ENCODE results near the gene TBX2. TPM values are rescaled to one million over a fixed set of nuclear protein-coding genes. Genes with fewer than 3 reads are reported as not detected.

TBX2 gene
- total and polyA plus RNA-seq, 2 of the 4 experiments (the other 2 are of a cell fraction): 20.1 to 64.1 TPM

DNA sequence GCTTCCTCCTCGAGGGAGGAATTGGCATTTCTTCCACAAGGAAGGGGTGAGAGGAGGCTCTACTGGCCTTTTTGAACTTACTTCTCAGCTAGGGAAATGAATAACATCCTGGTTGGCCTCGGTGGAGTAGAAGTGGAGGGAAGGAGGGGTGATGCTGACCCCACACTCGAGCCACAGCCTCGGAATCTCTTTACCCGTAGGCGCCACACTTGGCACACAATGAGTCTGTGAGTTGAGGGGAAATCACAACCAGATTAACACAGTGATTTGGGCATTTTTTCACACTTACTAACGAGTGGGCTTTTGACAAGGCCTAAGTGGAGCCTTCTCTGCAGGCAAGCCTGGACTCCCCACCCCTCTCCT lies 47.3 kb upstream of the TBX2 start:
- H3K79me1 ChIP-seq (ENCODE audit: low read depth in 1 of 2, low read length in 2 of 2): no peaks in the 10 kb centered on the region
- H2BK15ac ChIP-seq (ENCODE audit: low read depth, low read length): no peak overlapping the region; the same call in 2 of the 3 replicates
- no peak for TF ChIP-seq CHD1 (IDR thresholded peaks at IDR 0.05; ENCODE audit: low read depth, low read length)
- TF ChIP-seq FOS (IDR thresholded peaks at IDR 0.05; ENCODE audit: low read depth, low read length): no peak
- TF ChIP-seq CEBPB (IDR thresholded peaks at IDR 0.05; ENCODE audit: low read depth, low read length): no peak
- TF ChIP-seq, protein P1, sequence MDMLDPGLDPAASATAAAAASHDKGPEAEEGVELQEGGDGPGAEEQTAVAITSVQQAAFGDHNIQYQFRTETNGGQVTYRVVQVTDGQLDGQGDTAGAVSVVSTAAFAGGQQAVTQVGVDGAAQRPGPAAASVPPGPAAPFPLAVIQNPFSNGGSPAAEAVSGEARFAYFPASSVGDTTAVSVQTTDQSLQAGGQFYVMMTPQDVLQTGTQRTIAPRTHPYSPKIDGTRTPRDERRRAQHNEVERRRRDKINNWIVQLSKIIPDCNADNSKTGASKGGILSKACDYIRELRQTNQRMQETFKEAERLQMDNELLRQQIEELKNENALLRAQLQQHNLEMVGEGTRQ (IDR thresholded peaks at IDR 0.05; ENCODE audit: low read depth, low read length): no peak
- no peak for TF ChIP-seq RCOR1 (IDR thresholded peaks at IDR 0.05; ENCODE audit: insufficient replicate concordance, low read length)
- no peak for TF ChIP-seq MXI1 (IDR thresholded peaks at IDR 0.05; ENCODE audit: borderline replicate concordance, low read depth, low read length)
- no peak for TF ChIP-seq BHLHE40 (IDR thresholded peaks at IDR 0.05; ENCODE audit: low read depth, low read length)
- TF ChIP-seq RAD21 (IDR thresholded peaks at IDR 0.05; ENCODE audit: low read length): no peak
- TF ChIP-seq RFX5 (IDR thresholded peaks at IDR 0.05; ENCODE audit: low read depth, low read length): no peak
- no peak for TF ChIP-seq MAFK (IDR thresholded peaks at IDR 0.05; ENCODE audit: low read depth, low read length)
- peak overlapping the region; percentile 46; the same call in 1 of the 2 replicates for H2BK20ac ChIP-seq (ENCODE audit: low read depth, low read length)
- H3K56ac ChIP-seq (ENCODE audit: extremely low read depth, insufficient read depth, low read length): no peak overlapping the region
- DNase-seq (no peak), ATAC-seq (ENCODE audit: low read depth) (peak; percentile 22; the same call in 1 of the 2 replicates)
- in situ Hi-C loops (cut with MboI; ENCODE audit: low sequenced_read_pairs) (no loop called here), dilution Hi-C loops (cut with HindIII; ENCODE audit: low sequenced_read_pairs, unreplicated experiment) (no loop called here), intact Hi-C loops (cut with micrococcal nuclease) (no loop called here)
- CTCF ChIA-PET: interaction anchor here (1.1 kb wide), 1 partner anchor 214 kb away, joined by 3 read pairs; no protein-coding TSS in a partner anchor
- H3K4me3 ChIP-seq (ENCODE audit: insufficient read depth, low read depth, low read length): no peak overlapping the region
- no peak overlapping the region for H3K4me2 ChIP-seq (ENCODE audit: low read depth, low read length)
- H3K4me1 ChIP-seq (ENCODE audit: control insufficient read depth, insufficient read depth, low read length): peaks cover 21% of the 10 kb centered on the region
- H3K27ac ChIP-seq (ENCODE audit: insufficient read depth, low read length): no peak overlapping the region
- POLR2A ChIA-PET (ENCODE audit: unreplicated experiment): no interaction called here
- peak overlapping the region; percentile 60; the same call in 1 of the 2 replicates for H3K23ac ChIP-seq (ENCODE audit: low read depth, low read length)
- H3K9ac ChIP-seq (ENCODE audit: low read depth, low read length): no peak overlapping the region
- H2AFZ ChIP-seq (replicated peaks; ENCODE audit: low read length, poor library complexity): peak overlapping the region; percentile 40
- H4K5ac ChIP-seq (ENCODE audit: low read depth, low read length): peak overlapping the region; percentile 81
- BruUV-seq (replicated peaks): no TSS peak
- peak overlapping the region; percentile 86 for H3K18ac ChIP-seq (ENCODE audit: low read depth, low read length)
- no peaks in the 10 kb centered on the region for H3K36me3 ChIP-seq (ENCODE audit: control insufficient read depth, insufficient read depth, low read length)
- peak overlapping the region; percentile 37; the same call in 1 of the 2 replicates for H2AK5ac ChIP-seq (ENCODE audit: low read depth, low read length)
- no peaks in the 10 kb centered on the region for H3K27me3 ChIP-seq (ENCODE audit: control insufficient read depth, insufficient read depth, low read length)
- WGBS, 2 experiments (ENCODE audit: extremely low coverage in 2 of 2, insufficient read length in 1 of 2): 20% methylated on average over 1 of the region's 7 CpGs; no CpG with 5 or more reads in 1 of the 2 experiments
- H4K20me1 ChIP-seq (ENCODE audit: insufficient read depth, low read length): no peaks in the 10 kb centered on the region
- H3K14ac ChIP-seq (replicated peaks; ENCODE audit: low read depth, low read length): peak overlapping the region; percentile 74
- peak overlapping the region; percentile 42 for H3K4ac ChIP-seq (ENCODE audit: low read depth, low read length)
- peak overlapping the region; percentile 33; the same call in 1 of the 2 replicates for H2BK120ac ChIP-seq (ENCODE audit: low read depth, low read length)
- H4K8ac ChIP-seq (ENCODE audit: low read depth in 2 of 2, low read length in 2 of 2): peak overlapping the region; percentile 25 to 55; a peak in 3 of 4 replicates
- peaks cover 23% of the 10 kb centered on the region for H3K9me1 ChIP-seq (ENCODE audit: insufficient read depth, low read length)
- H2AK9ac ChIP-seq (replicated peaks; ENCODE audit: low read depth, low read length, poor library complexity): no peak overlapping the region
- H2BK5ac ChIP-seq (ENCODE audit: low read depth, low read length, poor library complexity, severe bottlenecking): peak overlapping the region; percentile 35
- no peaks in the 10 kb centered on the region for H3K9me3 ChIP-seq (ENCODE audit: control insufficient read depth, insufficient read depth, low read length)
- H4K91ac ChIP-seq (ENCODE audit: insufficient read depth, low read depth, low read length): peak overlapping the region; percentile 55
